GM12891 (cell line): ENCODE measurements around the gene SLC15A3.

Source experiments
- DNase-seq: peaks from one replicate; pipeline ENCODE4 v3.0.0; 2011; ENCODE audit warnings: low spot score; ENCODE audit not compliant: insufficient read length
- FAIRE-seq: peaks from 2 replicates; lab custom pipeline; 2011; peaks lifted over from hg19 to GRCh38; lab: Jason Lieb, UNC
- PAX5 ChIP-seq: IDR thresholded peaks from 2 replicates; pipeline ENCODE4 v1.6.1; 2011; ENCODE audit warnings: low read length, moderate library complexity, mild to moderate bottlenecking; ENCODE audit not compliant: insufficient read depth, severe bottlenecking
- POLR2A ChIP-seq: IDR thresholded peaks from 2 replicates; pipeline ENCODE4 v1.6.1; 2011; ENCODE audit warnings: low read depth, low read length, control low read depth
- POLR2AphosphoS5 ChIP-seq: IDR thresholded peaks from 2 replicates; pipeline ENCODE4 v1.6.1; 2011; ENCODE audit warnings: low read depth, low read length, control low read depth
- POU2F2 ChIP-seq: IDR thresholded peaks from 2 replicates; pipeline ENCODE4 v1.6.1; 2011; ENCODE audit warnings: low read depth, mild to moderate bottlenecking, control low read depth, low read length, moderate library complexity
- SPI1 ChIP-seq: IDR thresholded peaks from 2 replicates; pipeline ENCODE4 v1.6.1; 2011; ENCODE audit warnings: low read depth, low read length, control low read depth
- TAF1 ChIP-seq: IDR thresholded peaks from 2 replicates; pipeline ENCODE4 v1.6.1; 2011; ENCODE audit warnings: low read depth, low read length, control low read depth

The SLC15A3 gene

DNA sequence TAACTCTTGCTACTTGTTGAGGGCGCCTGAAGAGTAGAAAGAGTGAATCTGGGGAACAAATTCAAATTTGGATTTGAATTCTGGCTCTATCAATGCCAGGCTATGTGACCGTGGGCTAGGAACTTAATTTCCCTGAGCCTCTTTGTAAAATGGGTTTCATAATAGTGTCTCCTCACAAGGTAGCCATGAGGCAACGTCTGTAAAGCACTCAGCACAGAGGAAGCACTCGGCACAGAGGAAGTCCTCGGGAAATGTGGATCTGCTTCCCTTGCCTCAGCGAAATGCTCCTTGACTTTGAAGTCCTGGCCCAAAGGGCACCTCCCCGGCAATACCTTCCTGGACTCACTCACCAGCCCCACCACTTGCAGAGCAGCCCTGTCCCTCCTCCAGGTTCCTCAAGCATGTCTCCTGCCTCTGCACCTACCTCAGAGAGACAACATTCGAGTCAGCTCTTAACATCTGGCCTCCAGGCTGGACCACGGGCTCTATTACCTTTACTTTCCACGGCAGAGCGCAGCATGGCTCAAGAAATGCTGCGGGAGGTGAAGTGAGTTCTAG lies 37.2 kb upstream of the SLC15A3 start:
- TF ChIP-seq SPI1 (no peak), POLR2AphosphoS5 (no peak), POLR2A (no peak), TAF1 (no peak), POU2F2 (no peak), PAX5 (no peak)
- DNase-seq (no peak), FAIRE-seq (peak; percentile 95)

DNA sequence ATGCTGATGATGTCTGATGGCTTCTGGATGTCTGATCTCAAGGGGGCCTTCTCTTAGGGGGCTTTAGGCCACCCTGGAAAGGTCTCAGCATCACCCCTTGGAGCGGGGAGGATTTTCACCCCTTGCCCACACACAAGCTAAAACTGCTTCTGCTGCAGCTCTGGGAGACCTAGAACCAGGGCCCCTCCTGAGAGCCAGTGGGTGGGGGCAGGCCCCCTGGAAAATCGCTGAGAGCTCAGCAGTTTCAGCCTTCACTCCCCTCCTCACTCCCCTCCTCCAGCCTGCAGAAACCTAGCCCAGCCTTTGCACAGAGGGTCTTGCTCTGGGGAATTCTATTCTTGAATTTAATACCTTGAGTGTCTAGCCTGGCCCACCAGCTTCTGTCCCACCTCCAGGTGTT lies 36.7 kb upstream of the SLC15A3 start:
- TF ChIP-seq POLR2AphosphoS5 (no peak), POU2F2 (no peak), POLR2A (no peak), SPI1 (no peak), TAF1 (no peak), PAX5 (no peak)
- DNase-seq, result no peak
- no peak for FAIRE-seq

DNA sequence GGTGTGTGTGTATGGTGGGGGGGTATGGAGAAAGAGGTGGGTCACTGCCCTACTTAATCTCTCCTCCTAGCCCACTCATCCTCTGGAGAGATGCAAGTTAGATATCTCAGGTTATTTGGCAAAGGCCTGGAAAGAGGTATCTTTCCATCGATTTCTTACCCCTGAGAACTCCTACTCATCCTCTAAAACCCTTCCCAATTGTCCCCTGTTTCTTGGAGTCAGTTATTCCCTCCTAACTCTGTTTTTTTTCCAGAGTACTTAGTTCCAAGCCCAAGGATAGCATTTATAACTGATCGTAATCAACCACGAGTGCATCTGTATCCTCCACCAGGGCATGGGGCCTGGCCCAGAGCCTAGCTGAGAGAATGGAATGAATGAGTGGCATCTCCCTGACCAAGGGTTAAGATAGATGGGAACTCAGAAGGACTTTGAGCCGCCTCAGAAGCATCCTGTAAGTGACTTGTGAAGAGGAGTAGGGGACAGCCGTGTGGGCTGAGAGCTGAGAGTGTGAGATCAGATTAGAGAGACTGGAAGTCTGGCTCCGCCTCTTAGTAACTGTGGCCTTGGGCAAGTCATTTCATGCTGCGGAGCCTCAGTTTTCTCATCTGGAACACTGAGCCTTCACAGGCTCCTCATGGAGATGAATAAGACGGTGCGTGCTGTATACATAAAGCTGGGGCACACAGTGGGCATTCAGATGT lies 35.8 kb upstream of the SLC15A3 start:
- DNase-seq (no peak), FAIRE-seq (no peak)
- no peak for TF ChIP-seq TAF1
- TF ChIP-seq POLR2AphosphoS5, result no peak
- no peak for TF ChIP-seq POLR2A
- no peak for TF ChIP-seq PAX5
- no peak for TF ChIP-seq POU2F2
- no peak for TF ChIP-seq SPI1

DNA sequence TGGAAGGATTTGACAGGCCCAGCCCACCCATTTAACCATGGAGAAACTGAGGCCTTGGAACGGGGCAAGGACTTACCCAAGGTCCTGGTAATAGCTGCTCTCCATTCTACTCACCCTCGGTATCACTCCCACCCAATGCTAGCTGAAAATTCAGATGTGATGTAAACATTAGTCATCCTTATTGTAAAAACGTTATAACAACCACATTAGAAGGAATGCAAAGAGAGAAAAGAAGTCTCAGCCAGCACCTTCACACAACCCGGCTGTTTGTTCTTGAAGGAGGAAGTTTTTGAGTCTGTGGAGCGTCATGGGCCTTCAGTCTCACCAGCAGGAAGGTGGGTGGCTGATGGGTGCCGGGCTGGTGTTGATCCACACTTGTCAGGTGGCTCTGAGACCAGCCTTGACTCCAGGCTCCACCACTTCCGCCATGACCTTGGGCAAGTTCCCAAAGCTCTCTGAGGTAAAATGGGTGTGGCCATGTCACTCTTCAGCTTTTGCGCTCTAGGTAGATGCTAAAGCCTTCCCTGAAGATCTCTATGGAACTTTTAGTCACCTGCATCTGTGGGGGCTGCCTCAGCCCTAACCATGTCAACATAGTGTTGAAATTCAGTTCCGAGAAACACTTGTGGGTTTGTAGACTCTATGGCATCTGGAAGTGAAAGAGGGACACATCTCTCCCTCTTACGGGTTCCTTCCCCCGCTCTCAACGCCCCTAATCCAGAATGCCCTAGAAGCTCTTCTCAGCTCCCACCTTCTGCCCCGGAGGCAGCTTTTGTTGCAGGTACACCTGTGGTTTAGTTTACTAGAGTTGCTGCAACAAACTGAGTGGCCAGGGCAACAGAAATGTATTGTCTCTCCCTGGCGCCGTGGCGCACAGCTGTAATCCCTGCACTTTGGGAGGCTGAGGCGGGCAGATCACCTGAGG lies 34.3 kb upstream of the SLC15A3 start:
- FAIRE-seq, result peak; percentile 82
- DNase-seq, result no peak
- TF ChIP-seq TAF1, result no peak
- TF ChIP-seq POLR2A, result no peak

DNA sequence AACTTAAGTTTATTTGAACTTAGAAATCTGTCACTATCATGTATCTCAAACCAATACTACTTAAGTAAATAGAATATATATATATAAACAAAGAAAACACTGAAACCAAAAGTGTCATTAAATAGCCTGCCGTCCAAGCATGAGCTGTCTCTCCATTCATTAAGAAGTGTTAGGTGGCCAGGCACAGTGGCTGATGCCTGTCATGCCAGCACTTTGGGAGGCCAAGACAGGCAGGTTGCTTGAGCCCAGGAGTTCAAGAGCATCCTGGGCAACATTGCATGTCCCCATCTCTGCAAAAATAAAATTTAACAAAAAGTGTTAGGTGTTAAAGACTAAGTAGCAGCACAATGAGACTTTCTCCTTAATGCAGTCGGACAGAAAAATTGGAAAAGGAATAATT lies 33.5 kb upstream of the SLC15A3 start:
- TF ChIP-seq POU2F2 (no peak), POLR2AphosphoS5 (no peak), PAX5 (no peak), SPI1 (no peak), TAF1 (no peak), POLR2A (no peak)
- DNase-seq, result no peak
- FAIRE-seq, result no peak

DNA sequence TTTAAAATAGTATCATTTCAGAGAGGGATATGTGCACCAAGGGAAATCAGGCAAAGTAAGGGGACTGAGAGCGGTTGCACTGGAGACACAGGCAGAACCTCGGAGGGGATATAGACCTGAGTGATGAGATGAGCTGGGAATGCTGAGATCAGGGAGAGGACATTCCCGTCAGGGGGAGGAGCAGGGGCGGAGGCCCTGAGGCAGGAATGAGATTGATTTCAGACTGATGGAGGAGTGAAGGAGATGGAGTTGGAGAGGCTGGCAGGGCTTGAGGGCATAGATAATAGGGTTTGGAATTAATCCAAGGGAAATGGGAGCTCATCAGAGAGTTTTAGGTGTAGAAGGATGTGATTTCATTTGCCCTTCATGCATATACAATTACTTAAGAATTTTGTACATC lies 32.7 kb upstream of the SLC15A3 start:
- TF ChIP-seq TAF1 (no peak), POLR2AphosphoS5 (no peak), POU2F2 (no peak), POLR2A (no peak), PAX5 (no peak), SPI1 (no peak)
- DNase-seq (no peak), FAIRE-seq (no peak)

DNA sequence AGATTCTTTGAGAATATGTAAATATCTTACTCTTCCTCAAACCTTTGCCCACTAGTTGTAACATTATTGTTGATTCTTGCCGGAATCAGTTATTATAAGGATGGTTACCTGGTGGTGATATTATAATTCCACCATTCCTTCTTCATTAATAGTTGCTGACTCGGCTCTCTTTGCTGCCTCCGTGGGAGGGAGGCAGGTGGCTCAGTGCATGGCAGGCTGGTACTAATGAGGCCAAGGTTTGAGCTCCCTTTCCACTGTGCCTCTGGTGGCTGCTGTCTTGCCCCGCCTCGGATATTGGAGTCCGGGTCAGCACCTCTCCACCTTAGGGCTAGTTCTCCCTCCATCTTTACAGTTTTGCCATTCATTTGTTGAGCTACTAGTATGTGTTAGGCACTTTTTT lies 32.2 kb upstream of the SLC15A3 start:
- DNase-seq (no peak), FAIRE-seq (no peak)
- TF ChIP-seq SPI1, result no peak
- no peak for TF ChIP-seq PAX5
- no peak for TF ChIP-seq POU2F2
- no peak for TF ChIP-seq POLR2AphosphoS5
- no peak for TF ChIP-seq POLR2A
- no peak for TF ChIP-seq TAF1

DNA sequence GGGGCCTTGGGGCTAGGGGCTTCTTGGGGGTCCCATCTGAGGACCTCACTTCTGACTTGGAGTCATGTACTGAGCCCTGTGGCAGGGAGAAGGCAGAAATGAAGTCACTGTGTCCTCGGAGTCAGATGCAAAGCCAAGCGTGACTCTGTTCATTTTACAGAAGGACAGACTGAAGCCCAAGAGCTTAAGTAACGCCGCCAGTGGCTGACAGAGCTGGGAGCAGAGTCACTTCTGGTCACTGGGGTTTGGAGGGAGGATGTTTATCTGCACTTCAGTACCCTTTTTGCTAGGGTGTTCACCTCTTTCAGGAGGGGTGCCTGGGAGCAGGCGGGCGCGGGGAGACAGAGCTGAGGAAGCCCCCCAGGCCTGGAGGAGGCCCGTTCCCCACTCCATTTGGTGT lies 30.2 kb upstream of the SLC15A3 start:
- TF ChIP-seq POLR2A, result no peak
- TF ChIP-seq POU2F2, result no peak
- no peak for TF ChIP-seq PAX5
- TF ChIP-seq TAF1, result no peak
- TF ChIP-seq SPI1, result no peak
- TF ChIP-seq POLR2AphosphoS5, result no peak
- FAIRE-seq, result no peak
- no peak for DNase-seq

DNA sequence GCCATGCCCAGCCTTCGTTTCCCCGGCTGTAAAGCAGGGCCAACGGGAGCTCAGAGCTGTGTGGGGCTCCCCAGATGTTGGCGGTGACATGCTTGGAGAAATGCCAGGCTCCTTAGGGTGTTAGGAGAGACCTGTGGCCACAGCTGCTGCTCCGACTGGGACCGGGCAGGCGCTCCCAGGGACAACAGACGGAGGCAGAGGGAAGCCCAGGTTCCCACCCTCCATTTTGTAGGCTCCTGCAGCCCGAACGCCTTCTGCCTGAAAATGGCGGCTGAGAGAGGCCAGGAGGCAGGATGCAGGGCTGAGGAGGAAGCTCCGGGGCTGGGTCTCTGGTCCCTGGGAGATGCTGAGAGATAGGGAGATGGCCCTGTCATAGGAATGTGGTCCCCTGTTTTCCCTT lies 29.5 kb upstream of the SLC15A3 start:
- no peak for DNase-seq
- TF ChIP-seq TAF1 (no peak), POLR2A (no peak), PAX5 (no peak), POU2F2 (no peak), SPI1 (no peak), POLR2AphosphoS5 (no peak)
- no peak for FAIRE-seq
